H9 (cell line): ENCODE data around the gene STK11. TPM values are rescaled to one million over a fixed set of nuclear protein-coding genes. Genes with fewer than 3 reads are reported as not detected.

Experiments
- DNase-seq: peaks from one replicate; pipeline ENCODE4 v3.0.0-alpha.2; 2017
- H2AFZ ChIP-seq: one replicate; pipeline ENCODE4 v1.6.1; 2013; ENCODE audit warnings: mild to moderate bottlenecking, low read length, control low read depth, moderate library complexity
- H2AK5ac ChIP-seq: 2 replicates; pipeline ENCODE4 v1.6.1; 2013; ENCODE audit warnings: low read length, control low read depth, mixed read lengths; ENCODE audit not compliant: insufficient read length
- H2BK120ac ChIP-seq: one replicate; pipeline ENCODE4 v1.6.1; 2013; ENCODE audit warnings: low read depth, mild to moderate bottlenecking, low read length, control low read depth, inconsistent platforms; ENCODE audit not compliant: poor library complexity, severe bottlenecking
- H2BK12ac ChIP-seq: 2 replicates; pipeline ENCODE4 v1.6.1; 2013; ENCODE audit warnings: low read length, control low read depth, mixed read lengths, low read depth; ENCODE audit not compliant: insufficient read length
- H2BK15ac ChIP-seq: 2 replicates; pipeline ENCODE4 v1.6.1; 2013; ENCODE audit warnings: low read depth, low read length, control low read depth
- H2BK20ac ChIP-seq: one replicate; pipeline ENCODE4 v1.6.1; 2013; ENCODE audit warnings: low read depth, mild to moderate bottlenecking, low read length, control low read depth, inconsistent platforms; ENCODE audit not compliant: poor library complexity, severe bottlenecking
- H2BK5ac ChIP-seq: 2 replicates; pipeline ENCODE4 v1.6.1; 2013; ENCODE audit warnings: low read length, control low read depth, mixed read lengths; ENCODE audit not compliant: insufficient read length
- H3K14ac ChIP-seq: 2 replicates; pipeline ENCODE4 v1.6.1; 2013; ENCODE audit warnings: low read length, control low read depth; ENCODE audit not compliant: insufficient read depth
- H3K18ac ChIP-seq: 2 replicates; pipeline ENCODE4 v1.6.1; 2013; ENCODE audit warnings: low read depth, mild to moderate bottlenecking, mixed read lengths, low read length, control low read depth; ENCODE audit not compliant: insufficient read length
- H3K23ac ChIP-seq: 2 replicates; pipeline ENCODE4 v1.6.1; 2013; ENCODE audit warnings: low read length, control low read depth, mixed read lengths, low read depth; ENCODE audit not compliant: insufficient read length
- H3K23me2 ChIP-seq: 2 replicates; pipeline ENCODE4 v1.6.1; 2013; ENCODE audit warnings: low read depth, mild to moderate bottlenecking, mixed read lengths, low read length, control low read depth; ENCODE audit not compliant: insufficient read length, poor library complexity, severe bottlenecking
- H3K27ac ChIP-seq: 2 replicates; pipeline ENCODE4 v1.5.1; 2013; ENCODE audit warnings: low read length, control low read depth, mixed read lengths, low read depth; ENCODE audit not compliant: insufficient read length
- H3K27me3 ChIP-seq: 2 replicates; pipeline ENCODE4 v1.6.1; 2013; ENCODE audit warnings: low read length, control low read depth, inconsistent platforms; ENCODE audit not compliant: insufficient read depth
- H3K4ac ChIP-seq: 2 replicates; pipeline ENCODE4 v1.6.1; 2013; ENCODE audit warnings: low read depth, mild to moderate bottlenecking, control low read depth, inconsistent platforms, low read length, moderate library complexity
- H3K4me1 ChIP-seq: 2 replicates; pipeline ENCODE4 v1.6.1; 2013; ENCODE audit warnings: low read length, control low read depth, inconsistent platforms; ENCODE audit not compliant: insufficient read depth
- H3K4me2 ChIP-seq: 2 replicates; pipeline ENCODE4 v1.6.1; 2013; ENCODE audit warnings: low read length, control low read depth, mixed read lengths; ENCODE audit not compliant: insufficient read length, insufficient read depth
- H3K56ac ChIP-seq: 2 replicates; pipeline ENCODE4 v1.6.1; 2013; ENCODE audit warnings: low read depth, mild to moderate bottlenecking, mixed read lengths, low read length, control low read depth; ENCODE audit not compliant: insufficient read length
- H3K79me1 ChIP-seq: 2 replicates; pipeline ENCODE4 v1.6.1; 2013; ENCODE audit warnings: low read depth, mild to moderate bottlenecking, moderate library complexity, low read length, control low read depth, inconsistent platforms; ENCODE audit not compliant: insufficient read depth, poor library complexity, severe bottlenecking
- H3K79me2 ChIP-seq: 2 replicates; pipeline ENCODE4 v1.6.1; 2013; ENCODE audit warnings: low read length, control low read depth, inconsistent platforms; ENCODE audit not compliant: insufficient read depth
- H3K9ac ChIP-seq: 2 replicates; pipeline ENCODE4 v1.6.1; 2013; ENCODE audit warnings: low read length, control low read depth, mixed read lengths; ENCODE audit not compliant: insufficient read length; ENCODE audit errors: extremely low read depth
- H3K9me3 ChIP-seq: one replicate; pipeline ENCODE4 v1.6.1; 2013; ENCODE audit warnings: low read depth, low read length, inconsistent platforms; ENCODE audit not compliant: control insufficient read depth
- H3T11ph ChIP-seq: one replicate; pipeline ENCODE4 v1.6.1; 2013; ENCODE audit warnings: mild to moderate bottlenecking, low read length, control low read depth, inconsistent platforms
- H4K20me1 ChIP-seq: one replicate; pipeline ENCODE4 v1.6.1; 2013; ENCODE audit not compliant: control insufficient read depth, insufficient read length, insufficient read depth
- H4K5ac ChIP-seq: 2 replicates; pipeline ENCODE4 v1.6.1; 2013; ENCODE audit warnings: low read depth, mild to moderate bottlenecking, mixed read lengths, low read length, control low read depth; ENCODE audit not compliant: insufficient read length
- H4K8ac ChIP-seq: replicated peaks from 2 replicates; pipeline ENCODE4 v1.6.1; 2013; ENCODE audit warnings: low read length, control low read depth, mixed read lengths, low read depth; ENCODE audit not compliant: insufficient read length
- H4K91ac ChIP-seq: 2 replicates; pipeline ENCODE4 v1.6.1; 2013; ENCODE audit warnings: low read depth, mild to moderate bottlenecking, moderate library complexity, mixed read lengths, low read length, control low read depth; ENCODE audit not compliant: insufficient read length
- H3K27ac Mint-ChIP-seq, 3 experiments: 2 replicates in 2 of 3; 3 replicates in 1 of 3; pipeline ENCODE4 v1.8.0; 2020 to 2021; ENCODE audit warnings: mixed read lengths in 3 of 3, mild to moderate bottlenecking in 1 of 3, moderate library complexity in 1 of 3
- H3K27me3 Mint-ChIP-seq: 2 replicates; pipeline ENCODE4 v1.8.0; 2021; ENCODE audit warnings: low read depth, mild to moderate bottlenecking, moderate library complexity, mixed read lengths
- H3K36me3 Mint-ChIP-seq, 3 experiments: 2 replicates in 2 of 3; 3 replicates in 1 of 3; pipeline ENCODE4 v1.8.0; 2020 to 2021; ENCODE audit warnings: low read depth in 3 of 3, mixed read lengths in 3 of 3; ENCODE audit not compliant: insufficient read depth in 1 of 3
- H3K4me1 Mint-ChIP-seq, 2 experiments: 2 replicates each; pipeline ENCODE4 v1.8.0; 2020; ENCODE audit warnings: mixed read lengths in 2 of 2
- H3K4me3 Mint-ChIP-seq, 2 experiments: 2 replicates in 1 of 2; 3 replicates in 1 of 2; pipeline ENCODE4 v1.8.0; 2020 to 2021; ENCODE audit warnings: mild to moderate bottlenecking in 2 of 2, mixed read lengths in 2 of 2, moderate library complexity in 1 of 2
- H3K9me3 Mint-ChIP-seq, 2 experiments: 2 replicates in 1 of 2; 3 replicates in 1 of 2; pipeline ENCODE4 v1.8.0; 2020; ENCODE audit warnings: mild to moderate bottlenecking in 2 of 2, mixed read lengths in 2 of 2, moderate library complexity in 1 of 2
- WGBS: extraction: QIAGEN DNeasy Blood & Tissue Kit; methylation state at CpG from one replicate; pipeline ENCODE4 v1.1.7; 2013; ENCODE audit warnings: missing lambda C conversion rate, low lambda C conversion rate, mixed read lengths; ENCODE audit not compliant: insufficient read length; ENCODE audit errors: extremely low coverage; 5-methylcytosine and 5-hydroxymethylcytosine counted together
- total RNA-seq: library from RNA; stranded (reverse); gene quantifications from 2 replicates; pipeline ENCODE4 v1.2.1, GENCODE V29; 2021
- TF ChIP-seq, protein P1 (sequence below): fragments of 200-600 bp; sonication (generic); conservative IDR thresholded peaks from 3 replicates; pipeline ENCODE4 v1.8.0; 2021; ENCODE audit warnings: antibody characterized with exemption, mild to moderate bottlenecking

Gene STK11
- total RNA-seq, 1 experiment from 2014 or later: 74.3 TPM

DNA sequence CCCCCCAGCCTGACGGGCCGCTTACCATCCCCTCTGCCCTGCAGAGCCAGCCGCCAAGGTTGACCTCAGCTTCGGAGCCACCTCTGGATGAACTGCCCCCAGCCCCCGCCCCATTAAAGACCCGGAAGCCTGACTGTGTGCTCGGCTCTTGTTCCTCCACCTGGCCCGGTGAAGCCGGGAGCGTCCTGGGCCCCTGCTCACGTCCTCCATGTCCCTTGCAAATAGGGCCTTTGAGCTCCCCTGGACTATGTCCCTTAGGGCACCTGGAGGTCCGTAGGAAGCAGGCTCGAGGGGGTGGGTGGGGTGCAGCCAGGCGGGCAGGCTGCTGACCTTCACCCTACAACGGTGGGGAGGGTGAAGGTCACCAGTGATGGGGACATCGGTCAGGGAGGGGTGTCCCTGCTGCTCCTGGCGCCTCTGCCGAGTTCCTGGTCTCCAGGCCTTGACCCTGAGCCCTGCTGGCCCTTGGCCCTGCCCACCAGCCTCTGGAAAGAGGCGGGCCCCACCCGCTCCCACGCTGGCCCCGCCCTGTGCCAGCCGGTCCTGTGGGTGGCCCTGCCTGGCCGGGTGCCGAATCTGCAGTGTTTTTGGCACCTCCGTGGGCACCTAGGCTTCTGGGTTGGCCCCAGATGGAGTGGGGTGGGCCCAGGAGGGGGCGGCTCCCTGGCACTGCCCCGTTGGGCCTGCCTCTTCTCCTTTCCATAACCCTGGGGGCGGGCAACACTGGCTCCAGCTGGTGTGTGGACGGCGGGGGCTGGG lies 39.3 kb downstream of the STK11 start:
- WGBS: no CpG with 5 or more reads among the region's 31 CpGs
- Histone ChIP-seq H3K4me1 (no peaks in the 10 kb centered on the region), H2BK15ac (no peak overlapping the region), H3K56ac (no peak overlapping the region), H3K9me3 (no peaks in the 10 kb centered on the region), H3K14ac (no peak overlapping the region), H3K23me2 (peaks cover 1% of the 10 kb centered on the region), H3K18ac (no peak overlapping the region), H3K9ac (no peak overlapping the region), H2AK5ac (no peak overlapping the region), H4K5ac (no peak overlapping the region), H3K4me2 (no peak overlapping the region), H4K91ac (no peak overlapping the region), H3T11ph (no peak overlapping the region), H3K79me2 (no peaks in the 10 kb centered on the region; the same call in 1 of the 2 replicates), H2AFZ (no peak overlapping the region), H2BK120ac (no peak overlapping the region), H4K8ac (no peak overlapping the region), H2BK5ac (no peak overlapping the region), H2BK12ac (no peak overlapping the region), H3K27ac (no peak overlapping the region), H2BK20ac (no peak overlapping the region), H4K20me1 (no peaks in the 10 kb centered on the region), H3K4ac (no peak overlapping the region), H3K79me1 (no peaks in the 10 kb centered on the region), H3K27me3 (no peaks in the 10 kb centered on the region), H3K23ac (no peak overlapping the region)
- Mint-ChIP-seq H3K4me1 (peaks cover 5 to 16% of the 10 kb centered on the region in 2 experiments), H3K27ac (peak overlapping the region; percentile 89 to 94 (median 92); a peak in 6 of 7 replicates), H3K36me3 (peaks cover 0 to 4% (median 0%) of the 10 kb centered on the region in 3 experiments; a peak in 3 of 7 replicates), H3K27me3 (no peaks in the 10 kb centered on the region; the same call in 1 of the 2 replicates), H3K4me3 (peak overlapping the region in 1 of 2 experiments; percentile 73; a peak in 3 of 5 replicates), H3K9me3 (no peaks in the 10 kb centered on the region; a peak in 1 of 5 replicates)
- TF ChIP-seq, protein P1, sequence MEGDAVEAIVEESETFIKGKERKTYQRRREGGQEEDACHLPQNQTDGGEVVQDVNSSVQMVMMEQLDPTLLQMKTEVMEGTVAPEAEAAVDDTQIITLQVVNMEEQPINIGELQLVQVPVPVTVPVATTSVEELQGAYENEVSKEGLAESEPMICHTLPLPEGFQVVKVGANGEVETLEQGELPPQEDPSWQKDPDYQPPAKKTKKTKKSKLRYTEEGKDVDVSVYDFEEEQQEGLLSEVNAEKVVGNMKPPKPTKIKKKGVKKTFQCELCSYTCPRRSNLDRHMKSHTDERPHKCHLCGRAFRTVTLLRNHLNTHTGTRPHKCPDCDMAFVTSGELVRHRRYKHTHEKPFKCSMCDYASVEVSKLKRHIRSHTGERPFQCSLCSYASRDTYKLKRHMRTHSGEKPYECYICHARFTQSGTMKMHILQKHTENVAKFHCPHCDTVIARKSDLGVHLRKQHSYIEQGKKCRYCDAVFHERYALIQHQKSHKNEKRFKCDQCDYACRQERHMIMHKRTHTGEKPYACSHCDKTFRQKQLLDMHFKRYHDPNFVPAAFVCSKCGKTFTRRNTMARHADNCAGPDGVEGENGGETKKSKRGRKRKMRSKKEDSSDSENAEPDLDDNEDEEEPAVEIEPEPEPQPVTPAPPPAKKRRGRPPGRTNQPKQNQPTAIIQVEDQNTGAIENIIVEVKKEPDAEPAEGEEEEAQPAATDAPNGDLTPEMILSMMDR: no peak
- no peak for DNase-seq
